GM19023 (cell line): Measurements from ENCODE around the gene EIF4G1.
A peak's percentile ranks its signal among the peaks of the same experiment; 100 is the strongest.
"Not testable (repeated sequence)": the region's sequence is repeated elsewhere in the genome, so short reads cannot be mapped to it uniquely, and the experiment has no call there.

Source experiments
- ATAC-seq: cut with Tn5 transposase; IDR thresholded peaks from one replicate; pipeline ENCODE4 v1.9.1; 2021; ENCODE audit warnings: mild to moderate bottlenecking, moderate library complexity; ENCODE audit not compliant: unreplicated experiment

EIF4G1 gene

DNA sequence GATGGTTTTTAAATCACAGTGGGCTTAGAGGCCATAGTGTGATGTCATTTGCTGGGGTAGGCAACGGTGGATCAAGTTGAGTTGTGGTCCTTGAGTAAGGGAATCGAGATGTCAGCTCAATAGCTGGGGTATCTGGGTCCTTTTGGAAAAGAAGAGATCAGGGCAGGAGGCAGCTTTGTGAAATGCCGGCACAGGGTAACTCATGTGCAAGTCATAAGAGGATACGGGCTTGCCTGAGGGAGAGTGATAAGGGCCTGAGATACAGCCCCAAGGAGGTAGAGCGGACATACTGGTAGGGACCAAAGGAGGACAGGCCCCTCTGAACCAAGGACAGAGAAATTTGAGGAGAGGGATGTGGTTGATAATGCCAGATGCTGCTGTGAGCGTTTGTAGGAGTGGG lies 18.8 kb downstream of the EIF4G1 start:
- no peak for ATAC-seq

DNA sequence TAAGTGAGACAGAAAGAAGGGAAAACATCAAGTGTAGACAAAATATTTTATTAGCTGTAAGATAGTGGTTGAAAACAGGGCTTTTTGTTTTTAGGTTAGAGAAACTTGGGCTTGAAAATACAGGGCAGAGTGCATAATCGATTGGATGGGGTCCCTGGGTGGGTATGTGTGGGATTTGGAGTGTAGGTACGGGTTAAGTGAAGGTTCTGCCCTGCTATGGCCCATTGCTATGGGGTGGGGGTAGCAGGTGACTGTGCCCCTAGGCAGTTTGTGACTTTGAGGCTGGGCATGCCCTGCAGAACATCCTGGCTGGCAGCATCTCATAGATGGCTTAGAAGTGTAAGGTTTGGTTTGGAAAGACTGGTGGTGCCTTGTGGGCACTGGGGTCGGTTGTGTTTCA lies 19.3 kb downstream of the EIF4G1 start:
- no peak for ATAC-seq

GRCh38 chr3:184334470-184335158 lies 20.2 kb downstream of the EIF4G1 start:
- ATAC-seq = no peak

- peak; percentile 2 for ATAC-seq
These were observed 20.9 kb downstream of the EIF4G1 start for GRCh38 chr3:184335291-184335660.

DNA sequence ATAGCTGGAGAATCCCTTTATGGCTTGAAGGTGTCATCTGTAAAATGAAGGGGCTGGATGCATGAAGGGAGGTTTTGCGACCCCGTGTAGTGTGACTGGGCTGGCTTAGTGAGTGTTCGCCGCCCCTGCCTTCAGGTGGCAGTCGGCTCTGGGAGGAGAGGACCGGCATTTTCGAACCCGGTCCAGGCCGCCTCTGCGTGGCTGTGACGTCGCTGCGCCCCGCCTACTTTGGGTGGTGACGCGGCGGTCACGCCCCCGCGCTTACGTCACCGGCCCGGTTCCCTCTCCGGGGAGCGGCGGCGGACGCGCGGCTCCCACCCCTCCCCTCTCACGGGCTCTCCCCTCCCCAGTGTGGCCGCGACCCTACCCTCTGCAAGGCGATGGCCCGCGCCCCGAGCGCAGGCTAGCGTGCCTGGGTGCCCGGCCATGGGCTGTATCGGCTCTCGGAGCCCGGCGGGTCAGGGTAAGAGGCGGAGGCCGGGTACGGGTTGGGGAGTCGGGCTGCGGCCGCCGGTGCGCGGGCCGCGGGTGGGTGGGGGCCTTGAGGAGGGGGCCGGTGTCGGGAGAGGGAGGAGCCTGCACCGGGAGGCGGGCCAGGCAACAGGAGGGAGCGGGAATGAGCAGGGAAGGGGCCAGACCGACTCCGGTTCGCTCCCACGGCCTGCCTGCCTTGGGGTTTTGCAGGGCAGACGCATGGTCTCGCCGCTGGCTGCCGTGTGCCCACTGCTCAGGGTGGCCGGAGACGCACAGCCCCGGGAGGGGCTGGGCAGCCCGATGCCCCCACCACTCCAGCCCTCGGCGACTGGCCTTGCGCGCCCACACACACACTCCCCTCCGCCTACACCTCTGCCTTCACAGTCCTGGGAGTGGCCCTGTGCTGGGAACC lies 21.5 kb downstream of the EIF4G1 start:
- peak; percentile 79 for ATAC-seq

- ATAC-seq = no peak
These were observed 22.4 kb downstream of the EIF4G1 start for GRCh38 chr3:184336547-184337398.

- no peak for ATAC-seq
These were observed 23.0 kb downstream of the EIF4G1 start, which contains the start of gene FAM131A for GRCh38 chr3:184337399-184337714. Gene FAM131A, plus strand, starts transcription at chr3:184337600. Its CDS starts 31 bp downstream, at chr3:184337631.

GRCh38 chr3:184337981-184338380 lies 23.6 kb downstream of the EIF4G1 start:
- ATAC-seq = no peak

DNA sequence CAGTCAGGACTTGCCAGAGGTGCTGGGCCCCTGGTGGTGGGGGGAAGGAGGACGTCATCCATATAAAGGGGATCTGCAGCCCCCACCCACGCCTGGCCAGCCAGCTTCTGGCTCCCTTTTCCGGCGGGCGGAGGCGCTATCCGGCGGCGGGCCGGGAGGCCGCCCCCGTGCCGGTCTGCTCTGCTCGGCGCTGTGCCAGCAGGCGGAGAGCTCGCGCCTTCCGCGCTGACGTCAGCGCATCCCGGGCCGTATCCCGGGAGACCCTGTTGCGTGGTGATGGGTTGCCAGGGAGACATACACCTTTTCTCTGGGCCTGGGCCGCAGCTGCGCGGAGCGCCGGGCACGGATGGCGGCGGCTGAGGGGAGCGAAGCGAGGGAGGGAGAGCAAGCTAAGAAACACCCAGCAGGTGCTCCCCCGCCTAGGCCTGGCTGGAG lies 24.1 kb downstream of the EIF4G1 start:
- ATAC-seq = no peak

GRCh38 chr3:184339001-184339400 lies 24.6 kb downstream of the EIF4G1 start:
- ATAC-seq = no peak

- not testable (repeated sequence) for ATAC-seq
These were observed 25.2 kb downstream of the EIF4G1 start for GRCh38 chr3:184339451-184340135.

- ATAC-seq = no peak
These were observed 27.5 kb downstream of the EIF4G1 start for GRCh38 chr3:184341925-184342324.

GRCh38 chr3:184343200-184343876 lies 28.9 kb downstream of the EIF4G1 start:
- ATAC-seq = no peak

DNA sequence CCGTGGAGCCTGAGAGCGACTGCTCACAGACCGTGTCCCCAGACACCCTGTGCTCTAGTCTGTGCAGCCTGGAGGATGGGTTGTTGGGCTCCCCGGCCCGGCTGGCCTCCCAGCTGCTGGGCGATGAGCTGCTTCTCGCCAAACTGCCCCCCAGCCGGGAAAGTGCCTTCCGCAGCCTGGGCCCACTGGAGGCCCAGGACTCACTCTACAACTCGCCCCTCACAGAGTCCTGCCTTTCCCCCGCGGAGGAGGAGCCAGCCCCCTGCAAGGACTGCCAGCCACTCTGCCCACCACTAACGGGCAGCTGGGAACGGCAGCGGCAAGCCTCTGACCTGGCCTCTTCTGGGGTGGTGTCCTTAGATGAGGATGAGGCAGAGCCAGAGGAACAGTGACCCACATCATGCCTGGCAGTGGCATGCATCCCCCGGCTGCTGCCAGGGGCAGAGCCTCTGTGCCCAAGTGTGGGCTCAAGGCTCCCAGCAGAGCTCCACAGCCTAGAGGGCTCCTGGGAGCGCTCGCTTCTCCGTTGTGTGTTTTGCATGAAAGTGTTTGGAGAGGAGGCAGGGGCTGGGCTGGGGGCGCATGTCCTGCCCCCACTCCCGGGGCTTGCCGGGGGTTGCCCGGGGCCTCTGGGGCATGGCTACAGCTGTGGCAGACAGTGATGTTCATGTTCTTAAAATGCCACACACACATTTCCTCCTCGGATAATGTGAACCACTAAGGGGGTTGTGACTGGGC lies 30.3 kb downstream of the EIF4G1 start:
- ATAC-seq = no peak

DNA sequence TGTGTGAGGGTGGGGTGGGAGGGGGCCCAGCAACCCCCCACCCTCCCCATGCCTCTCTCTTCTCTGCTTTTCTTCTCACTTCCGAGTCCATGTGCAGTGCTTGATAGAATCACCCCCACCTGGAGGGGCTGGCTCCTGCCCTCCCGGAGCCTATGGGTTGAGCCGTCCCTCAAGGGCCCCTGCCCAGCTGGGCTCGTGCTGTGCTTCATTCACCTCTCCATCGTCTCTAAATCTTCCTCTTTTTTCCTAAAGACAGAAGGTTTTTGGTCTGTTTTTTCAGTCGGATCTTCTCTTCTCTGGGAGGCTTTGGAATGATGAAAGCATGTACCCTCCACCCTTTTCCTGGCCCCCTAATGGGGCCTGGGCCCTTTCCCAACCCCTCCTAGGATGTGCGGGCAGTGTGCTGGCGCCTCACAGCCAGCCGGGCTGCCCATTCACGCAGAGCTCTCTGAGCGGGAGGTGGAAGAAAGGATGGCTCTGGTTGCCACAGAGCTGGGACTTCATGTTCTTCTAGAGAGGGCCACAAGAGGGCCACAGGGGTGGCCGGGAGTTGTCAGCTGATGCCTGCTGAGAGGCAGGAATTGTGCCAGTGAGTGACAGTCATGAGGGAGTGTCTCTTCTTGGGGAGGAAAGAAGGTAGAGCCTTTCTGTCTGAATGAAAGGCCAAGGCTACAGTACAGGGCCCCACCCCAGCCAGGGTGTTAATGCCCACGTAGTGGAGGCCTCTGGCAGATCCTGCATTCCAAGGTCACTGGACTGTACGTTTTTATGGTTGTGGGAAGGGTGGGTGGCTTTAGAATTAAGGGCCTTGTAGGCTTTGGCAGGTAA lies 31.1 kb downstream of the EIF4G1 start:
- no peak for ATAC-seq

DNA sequence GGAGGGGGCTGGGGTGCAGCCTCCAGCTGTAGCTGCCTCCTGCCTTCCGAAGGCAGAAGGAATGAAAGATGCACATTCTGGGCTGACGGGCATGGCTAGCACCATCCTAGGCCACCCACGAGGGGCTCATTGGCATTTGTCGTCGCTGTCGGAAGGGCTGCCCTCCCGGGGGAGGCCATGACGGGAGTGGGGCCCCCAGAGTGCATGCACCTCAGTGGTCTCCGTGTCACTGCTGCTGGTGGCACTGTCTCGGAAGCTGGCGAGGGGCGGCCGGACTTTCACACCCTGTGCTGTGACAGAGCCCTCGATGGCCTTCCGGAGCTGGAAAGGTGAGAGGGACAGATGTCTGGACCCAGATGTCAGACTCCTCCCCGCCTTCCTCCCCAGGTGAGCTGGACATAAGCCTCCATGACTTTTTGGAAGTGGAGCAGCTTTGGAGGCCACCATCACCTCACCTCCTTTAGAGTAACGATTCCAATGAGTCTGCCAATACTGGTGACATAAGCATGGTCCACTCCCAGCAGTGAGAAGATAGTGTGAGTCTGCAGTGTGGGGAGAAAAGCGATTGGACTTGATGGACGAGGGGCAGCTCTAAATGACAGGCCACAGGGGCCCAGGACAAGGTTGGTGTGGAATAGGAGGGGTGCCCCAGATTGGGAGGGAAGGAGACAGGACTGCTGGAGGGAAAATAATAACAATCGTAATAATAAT lies 32.2 kb downstream of the EIF4G1 start:
- no peak for ATAC-seq

DNA sequence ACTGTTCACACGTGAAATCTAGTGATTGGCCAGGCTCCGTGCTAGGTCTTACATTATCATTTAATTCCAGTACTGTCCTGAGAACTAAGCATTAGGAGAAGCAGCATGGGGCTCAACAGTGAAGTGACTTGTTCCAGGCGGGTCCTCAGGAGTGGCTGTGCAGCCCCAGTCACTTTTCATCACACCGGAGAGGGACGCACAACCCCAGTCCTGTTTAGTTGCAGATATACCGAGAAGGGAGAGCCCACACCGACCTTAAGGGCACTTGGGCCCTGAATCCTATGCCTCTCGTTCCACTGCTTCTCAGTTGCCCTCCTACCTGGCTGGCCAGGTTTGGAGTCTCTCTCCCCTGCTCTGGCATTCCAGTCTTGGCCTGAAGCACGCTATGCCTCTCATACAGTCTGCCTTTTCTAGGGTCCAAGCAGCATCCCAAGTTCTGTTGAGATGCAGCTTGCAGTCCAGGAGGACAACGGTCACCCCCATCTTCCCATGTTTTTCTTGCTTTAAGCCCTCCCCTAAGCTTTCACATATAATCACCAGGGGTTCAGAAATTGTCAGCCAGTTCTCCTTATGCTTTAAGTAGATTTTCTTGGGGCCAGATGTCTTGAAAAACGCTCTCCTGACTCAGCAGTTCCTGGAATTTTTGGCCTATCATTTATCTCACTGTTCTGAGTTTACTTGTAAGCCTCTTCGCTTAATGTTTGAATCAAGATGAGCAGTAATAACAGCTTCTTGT lies 33.1 kb downstream of the EIF4G1 start:
- no peak for ATAC-seq
